ENCODE measurements around the gene COL4A3.
"Not testable (repeated sequence)": the region's sequence is repeated elsewhere in the genome, so short reads cannot be mapped to it uniquely, and the experiment has no call there.

The COL4A3 gene

GRCh38 chr2:227160164-227160563 lies 4.3 kb upstream of the COL4A3 start:
- DNase-seq: no peak

- DNase-seq: no peak
Observed at GRCh38 chr2:227161947-227162346, 2.5 kb upstream of the COL4A3 start.

GRCh38 chr2:227163485-227163997 lies 883 bp upstream of the COL4A3 start:
- DNase-seq: no peak

- DNase-seq: no peak
Observed at GRCh38 chr2:227164763-227165291, 403 bp downstream of the COL4A3 start.

- DNase-seq: not testable (repeated sequence)
Observed at GRCh38 chr2:227171779-227172178, 7.4 kb downstream of the COL4A3 start.

GRCh38 chr2:227177592-227178336 lies 13.3 kb downstream of the COL4A3 start:
- no peak for DNase-seq

- no peak for DNase-seq
Observed at GRCh38 chr2:227179988-227180685, 15.7 kb downstream of the COL4A3 start.

- DNase-seq: no peak
Observed at GRCh38 chr2:227180770-227181169, 16.3 kb downstream of the COL4A3 start.

- no peak for DNase-seq
Observed at GRCh38 chr2:227182765-227183164, 18.3 kb downstream of the COL4A3 start.

GRCh38 chr2:227183657-227184367 lies 19.4 kb downstream of the COL4A3 start:
- DNase-seq: no peak

GRCh38 chr2:227185615-227186232 lies 21.3 kb downstream of the COL4A3 start:
- no peak for DNase-seq

GRCh38 chr2:227186751-227187150 lies 22.3 kb downstream of the COL4A3 start:
- no peak for DNase-seq

- no peak for DNase-seq
Observed at GRCh38 chr2:227188292-227188691, 23.9 kb downstream of the COL4A3 start.

GRCh38 chr2:227191367-227191766 lies 26.9 kb downstream of the COL4A3 start:
- no peak for DNase-seq

- no peak for DNase-seq
Observed at GRCh38 chr2:227192491-227192890, 28.1 kb downstream of the COL4A3 start.

- DNase-seq: no peak
Observed at GRCh38 chr2:227194219-227194618, 29.8 kb downstream of the COL4A3 start.

- no peak for DNase-seq
Observed at GRCh38 chr2:227198866-227199265, 34.4 kb downstream of the COL4A3 start.

GRCh38 chr2:227201771-227202170 lies 37.3 kb downstream of the COL4A3 start:
- no peak for DNase-seq

GRCh38 chr2:227204452-227204851 lies 40.0 kb downstream of the COL4A3 start:
- DNase-seq: no peak

GRCh38 chr2:227205701-227206100 lies 41.3 kb downstream of the COL4A3 start:
- no peak for DNase-seq

- no peak for DNase-seq
Observed at GRCh38 chr2:227206406-227206805, 42.0 kb downstream of the COL4A3 start.

GRCh38 chr2:227207573-227207972 lies 43.1 kb downstream of the COL4A3 start:
- no peak for DNase-seq

GRCh38 chr2:227214622-227215041 lies 50.2 kb downstream of the COL4A3 start:
- DNase-seq: no peak

Data from NCI-H2029 treated with DMSO at 0.1 percent for 48 hours (cell line).